HG03354 (cell line): ENCODE results near the gene FGR.
A peak's percentile ranks its signal among the peaks of the same experiment; 100 is the strongest.

Source experiments
- ATAC-seq: cut with Tn5 transposase; IDR thresholded peaks from one replicate; pipeline ENCODE4 v1.9.1; 2021; ENCODE audit warnings: mild to moderate bottlenecking; ENCODE audit not compliant: unreplicated experiment, poor library complexity, severe bottlenecking

Gene FGR

GRCh38 chr1:27603681-27604578, 31.1 kb downstream of the FGR start, which contains the start of gene AHDC1:
AHDC1 (minus strand) TSS chr1:27604144; CDS start chr1:27552115, 52,029 bp downstream.
- peak; percentile 59 for ATAC-seq

GRCh38 chr1:27603309-27603680, 31.7 kb downstream of the FGR start:
- ATAC-seq: no peak

GRCh38 chr1:27602462-27603308, 32.3 kb downstream of the FGR start:
- ATAC-seq: no peak

- no peak for ATAC-seq
Measured at GRCh38 chr1:27601771-27602461, 33.1 kb downstream of the FGR start.

GRCh38 chr1:27601321-27601770, 33.6 kb downstream of the FGR start:
- ATAC-seq: no peak

GRCh38 chr1:27600498-27601175, 34.3 kb downstream of the FGR start:
- no peak for ATAC-seq

- ATAC-seq: no peak
Measured at GRCh38 chr1:27599605-27600497, 35.1 kb downstream of the FGR start.

- ATAC-seq: no peak
Measured at GRCh38 chr1:27598902-27599528, 36.0 kb downstream of the FGR start.

GRCh38 chr1:27598295-27598687, 36.7 kb downstream of the FGR start:
- ATAC-seq: no peak

GRCh38 chr1:27597516-27598294, 37.3 kb downstream of the FGR start:
- ATAC-seq: no peak

- no peak for ATAC-seq
Measured at GRCh38 chr1:27596986-27597385, 38.0 kb downstream of the FGR start.

- ATAC-seq: no peak
Measured at GRCh38 chr1:27596261-27596660, 38.7 kb downstream of the FGR start.

- ATAC-seq: no peak
Measured at GRCh38 chr1:27595597-27595996, 39.4 kb downstream of the FGR start.

GRCh38 chr1:27594564-27595510, 40.1 kb downstream of the FGR start:
- no peak for ATAC-seq

- no peak for ATAC-seq
Measured at GRCh38 chr1:27593678-27594563, 41.1 kb downstream of the FGR start.
